Prostate gland (tissue), 2 donors: ENCODE data around the gene CTBS. TPM values are rescaled to one million over a fixed set of nuclear protein-coding genes. Genes with fewer than 3 reads are reported as not detected.
"Not testable (repeated sequence)": the region's sequence is repeated elsewhere in the genome, so short reads cannot be mapped to it uniquely, and the experiment has no call there.

Experiments
- DNase-seq: peaks from one replicate; pipeline ENCODE4 v3.0.0-alpha.2; 2019; ENCODE audit warnings: low spot score
- H3K27ac ChIP-seq, 2 donors: fragments of 200-600 bp; sonication (generic); 2 replicates each; pipeline ENCODE4 v1.5.1; 2017 to 2019
- H3K27me3 ChIP-seq: fragments of 200-600 bp; sonication (generic); replicated peaks from 2 replicates; pipeline ENCODE4 v1.5.1; 2019; ENCODE audit not compliant: insufficient read depth
- H3K36me3 ChIP-seq, 2 donors: fragments of 200-600 bp; sonication (generic); 1 replicate in 1 of 2; 2 replicates in 1 of 2; pipeline versions ENCODE4 v1.5.1 to v1.8.1; 2017 to 2019
- H3K4me1 ChIP-seq: fragments of 200-600 bp; sonication (generic); replicated peaks from 2 replicates; pipeline ENCODE4 v1.5.1; 2019
- H3K4me3 ChIP-seq, 2 donors: fragments of 200-600 bp; sonication (generic); 2 replicates each; pipeline ENCODE4 v1.5.1; 2017 to 2019
- H3K9me3 ChIP-seq: fragments of 200-600 bp; sonication (generic); 2 replicates; pipeline ENCODE4 v1.5.1; 2017
- POLR2A ChIP-seq: fragments of 450-650 bp; IDR thresholded peaks from one replicate; pipeline ENCODE4 v1.6.1; 2016; ENCODE audit warnings: antibody characterized with exemption, mild to moderate bottlenecking
- POLR2AphosphoS5 ChIP-seq: sonication (generic); formaldehyde crosslinking; IDR thresholded peaks from one replicate; pipeline ENCODE4 v1.6.1; 2017; ENCODE audit warnings: antibody characterized with exemption
- WGBS: methylation state at CpG from one replicate; pipeline ENCODE4 v1.1.5; 2018; 5-methylcytosine and 5-hydroxymethylcytosine counted together
- intact Hi-C: fragments of 100-400 bp; cut with DNase I; formaldehyde crosslinking; loops from one replicate; pipeline ENCODE4 v1.14.2; 2022
- total RNA-seq, 2 donors: library from RNA; depleted of rRNA; stranded (reverse); fragments of >200 nt; gene quantifications; one replicate each; pipeline ENCODE4 v1.1.0, GENCODE V29; 2016
- TF ChIP-seq, protein P1 (sequence below), 4 experiments: fragments of 200-600 bp in 2 of 4; fragments of 450-650 bp in 2 of 4; sonication (generic) in 2 of 4; IDR thresholded peaks; 1 replicate in 3 of 4; 2 replicates in 1 of 4; pipeline ENCODE4 v1.5.1; 2016 to 2019; ENCODE audit warnings: antibody characterized with exemption in 4 of 4, mild to moderate bottlenecking in 2 of 4, moderate library complexity in 2 of 4

The CTBS gene
- total RNA-seq, 2 donors from 2014 or later, result 15.1 to 45.5 TPM

DNA sequence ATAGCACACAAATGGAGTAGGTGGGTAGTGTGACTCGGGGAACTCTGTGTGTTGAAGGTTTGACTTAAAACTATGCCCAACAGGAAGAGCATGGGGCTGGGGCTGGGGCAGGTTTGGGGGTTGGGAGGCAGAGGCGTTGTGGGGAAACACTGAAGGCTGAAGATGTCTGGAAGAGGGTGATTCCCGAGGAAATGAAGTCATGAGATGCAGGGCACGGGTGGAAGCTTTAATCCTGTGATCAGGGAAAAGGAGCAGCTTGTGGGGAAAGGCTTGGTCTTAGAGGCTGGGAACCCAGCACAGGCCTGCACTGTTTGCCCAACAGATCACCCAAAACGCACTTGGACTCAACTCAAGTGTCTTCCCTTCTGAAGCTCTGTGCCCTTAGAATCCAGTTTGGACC, 26.6 kb upstream of the CTBS start:
- no peak for DNase-seq
- H3K36me3 ChIP-seq, result no peaks in the 10 kb centered on the region
- TF ChIP-seq, protein P1, sequence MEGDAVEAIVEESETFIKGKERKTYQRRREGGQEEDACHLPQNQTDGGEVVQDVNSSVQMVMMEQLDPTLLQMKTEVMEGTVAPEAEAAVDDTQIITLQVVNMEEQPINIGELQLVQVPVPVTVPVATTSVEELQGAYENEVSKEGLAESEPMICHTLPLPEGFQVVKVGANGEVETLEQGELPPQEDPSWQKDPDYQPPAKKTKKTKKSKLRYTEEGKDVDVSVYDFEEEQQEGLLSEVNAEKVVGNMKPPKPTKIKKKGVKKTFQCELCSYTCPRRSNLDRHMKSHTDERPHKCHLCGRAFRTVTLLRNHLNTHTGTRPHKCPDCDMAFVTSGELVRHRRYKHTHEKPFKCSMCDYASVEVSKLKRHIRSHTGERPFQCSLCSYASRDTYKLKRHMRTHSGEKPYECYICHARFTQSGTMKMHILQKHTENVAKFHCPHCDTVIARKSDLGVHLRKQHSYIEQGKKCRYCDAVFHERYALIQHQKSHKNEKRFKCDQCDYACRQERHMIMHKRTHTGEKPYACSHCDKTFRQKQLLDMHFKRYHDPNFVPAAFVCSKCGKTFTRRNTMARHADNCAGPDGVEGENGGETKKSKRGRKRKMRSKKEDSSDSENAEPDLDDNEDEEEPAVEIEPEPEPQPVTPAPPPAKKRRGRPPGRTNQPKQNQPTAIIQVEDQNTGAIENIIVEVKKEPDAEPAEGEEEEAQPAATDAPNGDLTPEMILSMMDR (IDR thresholded peaks at IDR 0.05), result no peak
- TF ChIP-seq POLR2A (no peak), POLR2AphosphoS5 (no peak)
- no peak overlapping the region for H3K27ac ChIP-seq
- H3K27me3 ChIP-seq, result no peaks in the 10 kb centered on the region
- 93% methylated on average over 5 of the region's 5 CpGs for WGBS
- intact Hi-C loops, result loop anchor here (10.0 kb wide), 3 partner anchors 126 to 666 kb away; partner anchors contain the start of gene RPF1
- H3K9me3 ChIP-seq, result no peaks in the 10 kb centered on the region
- no peak overlapping the region for H3K4me3 ChIP-seq
- no peaks in the 10 kb centered on the region for H3K4me1 ChIP-seq

DNA sequence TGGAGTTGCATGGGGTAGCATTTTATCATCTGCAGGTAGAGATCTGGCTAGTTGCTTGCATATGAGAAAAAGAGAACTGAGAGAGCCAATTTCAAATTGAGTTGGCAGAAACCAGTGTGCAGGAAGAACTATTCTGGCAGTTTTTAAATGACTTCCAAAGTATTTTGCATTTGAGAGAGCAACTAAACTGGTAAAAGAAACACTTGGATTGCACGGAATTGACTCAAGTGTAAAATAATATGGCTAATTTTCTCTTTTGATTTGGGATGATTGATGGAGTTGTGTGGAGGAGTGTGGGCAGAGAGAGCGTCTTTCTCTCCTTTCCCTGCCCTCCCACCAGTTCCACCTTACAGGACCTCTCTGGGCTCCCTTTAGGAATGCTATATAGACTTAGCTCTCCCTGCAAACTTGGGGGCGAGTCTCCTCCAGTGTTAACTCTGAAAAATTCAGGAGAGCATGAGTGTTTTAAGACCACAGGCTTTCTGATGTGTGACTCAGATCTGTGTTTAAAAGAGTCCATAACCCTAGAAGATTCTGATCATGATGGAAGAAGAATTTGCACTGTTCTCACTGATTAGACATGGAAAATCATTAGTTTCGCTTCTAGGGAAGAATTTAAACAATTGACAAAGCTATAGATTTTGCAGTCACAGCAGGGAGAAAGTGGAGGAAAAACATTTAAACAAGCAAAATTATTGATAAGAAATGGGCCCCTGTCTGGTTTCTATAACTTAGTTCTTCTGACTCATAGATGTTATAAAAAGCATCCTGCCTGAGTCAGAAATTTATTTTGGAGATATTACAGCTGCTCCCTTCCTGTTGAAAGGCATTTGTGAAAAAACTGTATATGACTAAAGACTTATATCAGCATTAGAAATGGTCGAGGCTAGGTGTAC, 24.9 kb upstream of the CTBS start:
- no peak for DNase-seq
- Histone ChIP-seq H3K27me3 (no peaks in the 10 kb centered on the region), H3K9me3 (no peaks in the 10 kb centered on the region), H3K36me3 (no peaks in the 10 kb centered on the region), H3K4me3 (no peak overlapping the region), H3K4me1 (no peaks in the 10 kb centered on the region), H3K27ac (no peak overlapping the region)
- TF ChIP-seq POLR2AphosphoS5 (no peak), POLR2A (no peak)
- TF ChIP-seq, protein P1 (IDR thresholded peaks at IDR 0.05), result no peak
- intact Hi-C loops, result no loop called here
- 50% methylated on average over 5 of the region's 5 CpGs for WGBS

DNA sequence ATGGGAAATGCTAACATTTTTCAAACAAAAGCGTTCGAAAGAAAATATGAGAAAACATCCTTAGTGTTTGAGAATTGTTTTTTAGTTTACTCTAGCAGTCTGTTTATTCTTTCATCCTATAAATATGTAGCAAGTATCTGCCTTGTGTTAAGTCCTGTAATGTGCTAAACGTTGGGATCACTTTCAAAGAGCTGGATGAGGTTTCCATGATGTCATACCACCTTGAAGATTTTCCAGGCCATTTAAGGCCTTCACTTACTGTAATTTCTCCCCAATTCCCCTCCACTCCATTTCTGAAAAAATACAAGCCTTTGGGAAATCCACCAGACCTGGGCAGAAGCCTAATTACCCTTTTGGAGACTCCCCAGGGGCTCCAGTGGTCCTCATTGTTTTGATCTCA, 24.2 kb upstream of the CTBS start:
- 65% methylated on average over 3 of the region's 3 CpGs for WGBS
- no peak for DNase-seq

DNA sequence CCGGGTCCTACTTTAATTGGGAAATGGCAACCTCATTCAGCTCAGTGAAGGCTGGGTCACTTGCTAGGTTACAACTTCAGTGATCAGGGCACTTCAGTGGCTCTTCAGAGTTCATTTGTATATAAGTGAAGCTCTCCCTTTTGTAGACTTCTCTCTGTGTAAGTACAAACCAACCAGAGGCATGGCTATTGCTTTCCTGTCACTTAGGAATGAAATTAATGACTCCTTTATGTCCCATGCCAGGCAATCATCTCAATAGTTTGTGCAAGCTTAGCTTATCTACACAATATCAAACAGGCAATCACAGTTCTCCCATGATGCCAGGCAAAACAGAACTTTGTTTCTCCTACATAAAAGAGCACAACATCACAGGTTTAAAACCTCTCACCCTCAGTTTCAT, 22.8 kb upstream of the CTBS start:
- Histone ChIP-seq H3K36me3 (no peaks in the 10 kb centered on the region), H3K27ac (no peak overlapping the region), H3K27me3 (no peaks in the 10 kb centered on the region), H3K4me3 (no peak overlapping the region), H3K9me3 (no peaks in the 10 kb centered on the region), H3K4me1 (no peaks in the 10 kb centered on the region)
- intact Hi-C loops, result no loop called here
- DNase-seq, result no peak
- TF ChIP-seq POLR2AphosphoS5 (no peak), POLR2A (no peak)
- TF ChIP-seq, protein P1 (IDR thresholded peaks at IDR 0.05), result no peak
- WGBS, result 83% methylated on average over 1 of the region's 1 CpG

More for the DNA sequence above, 24.2 kb upstream of the CTBS start:
- H3K27ac ChIP-seq, result no peak overlapping the region
- TF ChIP-seq, protein P1 (IDR thresholded peaks at IDR 0.05), result no peak
- TF ChIP-seq POLR2A, result no peak
- TF ChIP-seq POLR2AphosphoS5, result no peak
- no peaks in the 10 kb centered on the region for H3K4me1 ChIP-seq
- no peak overlapping the region for H3K4me3 ChIP-seq
- H3K36me3 ChIP-seq, result no peaks in the 10 kb centered on the region
- H3K9me3 ChIP-seq, result no peaks in the 10 kb centered on the region
- H3K27me3 ChIP-seq, result no peaks in the 10 kb centered on the region
- intact Hi-C loops, result no loop called here

DNA sequence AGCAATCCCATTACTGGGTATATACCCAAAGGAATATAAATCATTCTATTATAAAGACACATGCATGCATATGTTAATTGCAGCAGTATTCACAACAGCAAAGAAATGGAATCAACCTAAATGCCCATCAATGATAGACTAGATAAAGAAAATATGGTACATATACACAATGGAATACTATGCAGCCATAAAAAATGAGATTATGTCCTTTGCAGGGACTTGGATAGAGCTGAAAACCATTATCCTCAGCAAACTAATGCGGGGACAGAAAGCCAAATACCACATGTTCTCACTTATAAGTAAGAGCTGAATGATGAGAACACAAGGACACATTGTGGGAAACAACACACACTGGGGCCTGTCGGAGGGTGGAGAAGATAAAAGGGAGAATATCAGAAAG, 20.7 kb upstream of the CTBS start:
- H3K4me3 ChIP-seq, H3K4me1 ChIP-seq, H3K27ac ChIP-seq, intact Hi-C loops, H3K27me3 ChIP-seq, H3K36me3 ChIP-seq, DNase-seq, H3K9me3 ChIP-seq: not testable (repeated sequence)
- 97% methylated on average over 2 of the region's 2 CpGs for WGBS
